Gastroesophageal sphincter (tissue), 4 donors: Measurements from ENCODE around the gene NHLRC2. TPM values are rescaled to one million over a fixed set of nuclear protein-coding genes. Genes with fewer than 3 reads are reported as not detected.

ENCODE experiments used
- ATAC-seq: fragments of 150-250 bp; one replicate; pipeline ENCODE4 v1.9.1; 2016; ENCODE audit warnings: mild to moderate bottlenecking, moderate library complexity
- H3K27ac ChIP-seq, 4 donors: fragments of 200-600 bp; sonication (generic) in 3 of 4; 1 replicate in 3 of 4; 2 replicates in 1 of 4; pipeline ENCODE4 v1.5.1; 2016 to 2019
- H3K27me3 ChIP-seq: fragments of 200-600 bp; sonication (generic); one replicate; pipeline ENCODE4 v1.5.1; 2019
- H3K36me3 ChIP-seq, 2 donors: fragments of 200-600 bp; sonication (generic); one replicate each; pipeline ENCODE4 v1.5.1; 2019; ENCODE audit warnings: control low read depth in 1 of 2
- H3K4me1 ChIP-seq, 3 donors: fragments of 200-600 bp; sonication (generic); 1 replicate in 2 of 3; 2 replicates in 1 of 3; pipeline ENCODE4 v1.5.1; 2016 to 2019; ENCODE audit warnings: control low read depth in 2 of 3
- H3K4me3 ChIP-seq, 2 donors: fragments of 200-600 bp; sonication (generic); one replicate each; pipeline ENCODE4 v1.5.1; 2019; ENCODE audit warnings: mild to moderate bottlenecking in 1 of 2, moderate library complexity in 1 of 2
- H3K9me3 ChIP-seq, 3 donors: fragments of 200-600 bp; sonication (generic); one replicate each; pipeline ENCODE4 v1.5.1; 2017 to 2019; ENCODE audit warnings: control low read depth in 2 of 3
- CTCF ChIP-seq, 4 experiments: fragments of 200-600 bp in 2 of 4; fragments of 450-650 bp in 2 of 4; sonication (generic) in 1 of 4; IDR thresholded peaks; one replicate each; pipeline ENCODE4 v1.5.1; 2017 to 2019; ENCODE audit warnings: antibody characterized with exemption in 4 of 4, mild to moderate bottlenecking in 2 of 4, moderate library complexity in 2 of 4
- EP300 ChIP-seq: sonication (generic); formaldehyde crosslinking; IDR thresholded peaks from one replicate; pipeline ENCODE4 v1.6.1; 2017; ENCODE audit warnings: antibody characterized with exemption, mild to moderate bottlenecking
- POLR2A ChIP-seq, 2 donors: fragments of 450-650 bp; IDR thresholded peaks; one replicate each; pipeline ENCODE4 v1.6.1; 2017; ENCODE audit warnings: antibody characterized with exemption in 2 of 2, mild to moderate bottlenecking in 2 of 2, moderate library complexity in 1 of 2
- POLR2AphosphoS5 ChIP-seq: sonication (generic); formaldehyde crosslinking; IDR thresholded peaks from one replicate; pipeline ENCODE4 v1.6.1; 2017; ENCODE audit warnings: antibody characterized with exemption
- WGBS, 2 donors: methylation state at CpG; one replicate each; pipeline ENCODE4 v1.1.5; 2018; ENCODE audit warnings: low coverage in 1 of 2; 5-methylcytosine and 5-hydroxymethylcytosine counted together
- total RNA-seq, 4 donors: library from RNA; depleted of rRNA; stranded (reverse); fragments of >200 nt; gene quantifications; one replicate each; pipeline ENCODE4 v1.1.0, GENCODE V29; 2016

The NHLRC2 gene
- total RNA-seq, 4 donors from 2014 or later = 41.2 to 80.9 (median 62.1) TPM

GRCh38 chr10:113905756-113906155 is 51.3 kb downstream of the NHLRC2 start:
- no peaks in the 10 kb centered on the region for H3K27me3 ChIP-seq
- ATAC-seq = no peak
- no peak overlapping the region for H3K27ac ChIP-seq
- TF ChIP-seq POLR2A (IDR thresholded peaks at IDR 0.05) (no peak), POLR2AphosphoS5 (no peak), EP300 (no peak), CTCF (IDR thresholded peaks at IDR 0.05) (no peak)
- 88 to 100% methylated on average over 1 of the region's 1 CpG for WGBS, 2 donors
- no peaks in the 10 kb centered on the region for H3K9me3 ChIP-seq
- peaks cover 2 to 74% of the 10 kb centered on the region in 2 donors for H3K36me3 ChIP-seq
- no peak overlapping the region for H3K4me3 ChIP-seq
- no peaks in the 10 kb centered on the region for H3K4me1 ChIP-seq

- TF ChIP-seq CTCF (IDR thresholded peaks at IDR 0.05) = no peak
- TF ChIP-seq POLR2A (IDR thresholded peaks at IDR 0.05) = no peak
- TF ChIP-seq POLR2AphosphoS5 = no peak
- no peak for TF ChIP-seq EP300
- 63 to 81% methylated on average over 2 to 3 of the region's 3 CpGs for WGBS, 2 donors
- H3K4me3 ChIP-seq = no peak overlapping the region
- H3K4me1 ChIP-seq = no peaks in the 10 kb centered on the region
- H3K27ac ChIP-seq = no peak overlapping the region
- no peaks in the 10 kb centered on the region for H3K27me3 ChIP-seq
- no peak for ATAC-seq
- H3K36me3 ChIP-seq = peaks cover 2 to 66% of the 10 kb centered on the region in 2 donors
- H3K9me3 ChIP-seq = no peaks in the 10 kb centered on the region
Observed at GRCh38 chr10:113907166-113907565, 52.7 kb downstream of the NHLRC2 start.

- TF ChIP-seq EP300 (no peak), POLR2A (IDR thresholded peaks at IDR 0.05) (no peak), CTCF (IDR thresholded peaks at IDR 0.05) (no peak), POLR2AphosphoS5 (no peak)
- Histone ChIP-seq H3K4me3 (no peak overlapping the region), H3K27me3 (no peaks in the 10 kb centered on the region), H3K9me3 (no peaks in the 10 kb centered on the region), H3K27ac (no peak overlapping the region), H3K4me1 (no peaks in the 10 kb centered on the region), H3K36me3 (peaks cover 2 to 65% of the 10 kb centered on the region in 2 donors)
- no peak for ATAC-seq
- 100% methylated on average over 1 of the region's 1 CpG; no CpG with 5 or more reads in 1 of the 2 donors for WGBS, 2 donors
Observed at GRCh38 chr10:113908236-113908635, 53.8 kb downstream of the NHLRC2 start.

GRCh38 chr10:113911113-113911512 is 56.7 kb downstream of the NHLRC2 start:
- 88% methylated on average over 1 of the region's 1 CpG for WGBS, 2 donors
- TF ChIP-seq EP300 (no peak), POLR2AphosphoS5 (no peak), CTCF (IDR thresholded peaks at IDR 0.05) (no peak), POLR2A (IDR thresholded peaks at IDR 0.05) (no peak)
- H3K27me3 ChIP-seq = no peaks in the 10 kb centered on the region
- H3K4me3 ChIP-seq = no peak overlapping the region
- no peak for ATAC-seq
- H3K36me3 ChIP-seq = peaks cover 2 to 40% of the 10 kb centered on the region in 2 donors
- H3K27ac ChIP-seq = no peak overlapping the region
- H3K4me1 ChIP-seq = no peaks in the 10 kb centered on the region
- no peaks in the 10 kb centered on the region for H3K9me3 ChIP-seq

GRCh38 chr10:113911839-113912238 is 57.4 kb downstream of the NHLRC2 start:
- H3K36me3 ChIP-seq = peaks cover 2 to 33% of the 10 kb centered on the region in 2 donors
- H3K4me3 ChIP-seq = no peak overlapping the region
- H3K27ac ChIP-seq = no peak overlapping the region
- ATAC-seq = no peak
- no peak for TF ChIP-seq CTCF (IDR thresholded peaks at IDR 0.05)
- TF ChIP-seq POLR2A (IDR thresholded peaks at IDR 0.05) = no peak
- no peak for TF ChIP-seq EP300
- no peak for TF ChIP-seq POLR2AphosphoS5
- WGBS, 2 donors = 92 to 98% methylated on average over 6 of the region's 6 CpGs
- H3K27me3 ChIP-seq = no peaks in the 10 kb centered on the region
- no peaks in the 10 kb centered on the region for H3K9me3 ChIP-seq
- no peaks in the 10 kb centered on the region for H3K4me1 ChIP-seq
